ENCODE results near the gene COL19A1.

Gene COL19A1

GRCh38 chr6:70125602-70126001 lies 259.2 kb downstream of the COL19A1 start:
- DNase-seq (ENCODE audit: low read depth): no peak

- no peak for DNase-seq (ENCODE audit: low read depth)
Observed at GRCh38 chr6:70129341-70129740, 263.0 kb downstream of the COL19A1 start.

GRCh38 chr6:70130865-70131264 lies 264.5 kb downstream of the COL19A1 start:
- DNase-seq (ENCODE audit: low read depth): no peak

GRCh38 chr6:70131528-70131927 lies 265.2 kb downstream of the COL19A1 start:
- no peak for DNase-seq (ENCODE audit: low read depth)

GRCh38 chr6:70133246-70133645 lies 266.9 kb downstream of the COL19A1 start:
- no peak for DNase-seq (ENCODE audit: low read depth)

GRCh38 chr6:70134542-70134941 lies 268.2 kb downstream of the COL19A1 start:
- DNase-seq (ENCODE audit: low read depth): no peak

- DNase-seq (ENCODE audit: low read depth): no peak
Observed at GRCh38 chr6:70135219-70136160, 269.1 kb downstream of the COL19A1 start.

GRCh38 chr6:70136996-70137395 lies 270.6 kb downstream of the COL19A1 start:
- DNase-seq (ENCODE audit: low read depth): no peak

- DNase-seq (ENCODE audit: low read depth): no peak
Observed at GRCh38 chr6:70140496-70140895, 274.1 kb downstream of the COL19A1 start.

- no peak for DNase-seq (ENCODE audit: low read depth)
Observed at GRCh38 chr6:70142034-70142433, 275.7 kb downstream of the COL19A1 start.

- no peak for DNase-seq (ENCODE audit: low read depth)
Observed at GRCh38 chr6:70145178-70145577, 278.8 kb downstream of the COL19A1 start.

GRCh38 chr6:70149209-70149788 lies 282.9 kb downstream of the COL19A1 start:
- no peak for DNase-seq (ENCODE audit: low read depth)

- no peak for DNase-seq (ENCODE audit: low read depth)
Observed at GRCh38 chr6:70150521-70150920, 284.2 kb downstream of the COL19A1 start.

- DNase-seq (ENCODE audit: low read depth): no peak
Observed at GRCh38 chr6:70151616-70152015, 285.3 kb downstream of the COL19A1 start.

GRCh38 chr6:70152786-70153185 lies 286.4 kb downstream of the COL19A1 start:
- no peak for DNase-seq (ENCODE audit: low read depth)

GRCh38 chr6:70157086-70157485 lies 290.7 kb downstream of the COL19A1 start:
- no peak for DNase-seq (ENCODE audit: low read depth)

- DNase-seq (ENCODE audit: low read depth): no peak
Observed at GRCh38 chr6:70160276-70160675, 293.9 kb downstream of the COL19A1 start.

- no peak for DNase-seq (ENCODE audit: low read depth)
Observed at GRCh38 chr6:70162972-70163371, 296.6 kb downstream of the COL19A1 start.

- no peak for DNase-seq (ENCODE audit: low read depth)
Observed at GRCh38 chr6:70163795-70164194, 297.4 kb downstream of the COL19A1 start.

GRCh38 chr6:70164556-70164955 lies 298.2 kb downstream of the COL19A1 start:
- DNase-seq (ENCODE audit: low read depth): no peak

GRCh38 chr6:70166088-70166958 lies 300.0 kb downstream of the COL19A1 start:
- DNase-seq (ENCODE audit: low read depth): peak; percentile 31

- DNase-seq (ENCODE audit: low read depth): no peak
Observed at GRCh38 chr6:70168681-70169377, 302.5 kb downstream of the COL19A1 start.
